ENCODE measurements around the gene MYDGF. TPM values are rescaled to one million over a fixed set of nuclear protein-coding genes. Genes with fewer than 3 reads are reported as not detected.

The MYDGF gene
- total and polyA plus RNA-seq, 2 of the 13 experiments (the other 11 are each of a cell fraction or from before 2014, with no cell fraction given) = 116 to 198 TPM

GRCh38 chr19:4636151-4636717 lies 33.9 kb downstream of the MYDGF start (continued):
- TF ChIP-seq, protein P1, sequence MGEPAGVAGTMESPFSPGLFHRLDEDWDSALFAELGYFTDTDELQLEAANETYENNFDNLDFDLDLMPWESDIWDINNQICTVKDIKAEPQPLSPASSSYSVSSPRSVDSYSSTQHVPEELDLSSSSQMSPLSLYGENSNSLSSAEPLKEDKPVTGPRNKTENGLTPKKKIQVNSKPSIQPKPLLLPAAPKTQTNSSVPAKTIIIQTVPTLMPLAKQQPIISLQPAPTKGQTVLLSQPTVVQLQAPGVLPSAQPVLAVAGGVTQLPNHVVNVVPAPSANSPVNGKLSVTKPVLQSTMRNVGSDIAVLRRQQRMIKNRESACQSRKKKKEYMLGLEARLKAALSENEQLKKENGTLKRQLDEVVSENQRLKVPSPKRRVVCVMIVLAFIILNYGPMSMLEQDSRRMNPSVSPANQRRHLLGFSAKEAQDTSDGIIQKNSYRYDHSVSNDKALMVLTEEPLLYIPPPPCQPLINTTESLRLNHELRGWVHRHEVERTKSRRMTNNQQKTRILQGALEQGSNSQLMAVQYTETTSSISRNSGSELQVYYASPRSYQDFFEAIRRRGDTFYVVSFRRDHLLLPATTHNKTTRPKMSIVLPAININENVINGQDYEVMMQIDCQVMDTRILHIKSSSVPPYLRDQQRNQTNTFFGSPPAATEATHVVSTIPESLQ (CRISPR knock-in tag; conservative IDR thresholded peaks at IDR 0.05) = no peak
- TF ChIP-seq ETV6 (CRISPR knock-in tag; conservative IDR thresholded peaks at IDR 0.05) = no peak
- TF ChIP-seq, protein P2, sequence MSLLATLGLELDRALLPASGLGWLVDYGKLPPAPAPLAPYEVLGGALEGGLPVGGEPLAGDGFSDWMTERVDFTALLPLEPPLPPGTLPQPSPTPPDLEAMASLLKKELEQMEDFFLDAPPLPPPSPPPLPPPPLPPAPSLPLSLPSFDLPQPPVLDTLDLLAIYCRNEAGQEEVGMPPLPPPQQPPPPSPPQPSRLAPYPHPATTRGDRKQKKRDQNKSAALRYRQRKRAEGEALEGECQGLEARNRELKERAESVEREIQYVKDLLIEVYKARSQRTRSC (CRISPR knock-in tag; IDR thresholded peaks at IDR 0.05; ENCODE audit: low read depth) = no peak
- TF ChIP-seq ATRX (CRISPR knock-in tag; IDR thresholded peaks at IDR 0.05; ENCODE audit: borderline replicate concordance) = no peak
- no peak for TF ChIP-seq ZNF580 (CRISPR knock-in tag; IDR thresholded peaks at IDR 0.05; ENCODE audit: borderline replicate concordance, low read depth)
- TF ChIP-seq ZSCAN9 (CRISPR knock-in tag; IDR thresholded peaks at IDR 0.05; ENCODE audit: borderline replicate concordance) = no peak
- no peak for TF ChIP-seq ATF1 (CRISPR knock-in tag; IDR thresholded peaks at IDR 0.05)
- peak; percentile 35; the same call in 1 of the 2 replicates for TF ChIP-seq MAX (IDR thresholded peaks at IDR 0.05)
- no peak for TF ChIP-seq FOSL1 (CRISPR knock-in tag; IDR thresholded peaks at IDR 0.05; ENCODE audit: borderline replicate concordance)
- TF ChIP-seq MIER2 (CRISPR knock-in tag; IDR thresholded peaks at IDR 0.05) = no peak
- no peak for TF ChIP-seq SMARCC2 (IDR thresholded peaks at IDR 0.05)
- no peak; the same call in 1 of the 2 replicates for TF ChIP-seq E2F1 (CRISPR knock-in tag; IDR thresholded peaks at IDR 0.05)
- no peak for TF ChIP-seq RBM22 (optimal IDR thresholded peaks at IDR 0.05; ENCODE audit: low read length)
- no peak for TF ChIP-seq HOMEZ (CRISPR knock-in tag; IDR thresholded peaks at IDR 0.05; ENCODE audit: low read depth)
- no peak for TF ChIP-seq FOXP1 (IDR thresholded peaks at IDR 0.05)
- no peak for TF ChIP-seq FOXP1 (CRISPR knock-in tag; IDR thresholded peaks at IDR 0.05)
- TF ChIP-seq ZNF30 (CRISPR knock-in tag; IDR thresholded peaks at IDR 0.05) = no peak
- TF ChIP-seq, protein P3, sequence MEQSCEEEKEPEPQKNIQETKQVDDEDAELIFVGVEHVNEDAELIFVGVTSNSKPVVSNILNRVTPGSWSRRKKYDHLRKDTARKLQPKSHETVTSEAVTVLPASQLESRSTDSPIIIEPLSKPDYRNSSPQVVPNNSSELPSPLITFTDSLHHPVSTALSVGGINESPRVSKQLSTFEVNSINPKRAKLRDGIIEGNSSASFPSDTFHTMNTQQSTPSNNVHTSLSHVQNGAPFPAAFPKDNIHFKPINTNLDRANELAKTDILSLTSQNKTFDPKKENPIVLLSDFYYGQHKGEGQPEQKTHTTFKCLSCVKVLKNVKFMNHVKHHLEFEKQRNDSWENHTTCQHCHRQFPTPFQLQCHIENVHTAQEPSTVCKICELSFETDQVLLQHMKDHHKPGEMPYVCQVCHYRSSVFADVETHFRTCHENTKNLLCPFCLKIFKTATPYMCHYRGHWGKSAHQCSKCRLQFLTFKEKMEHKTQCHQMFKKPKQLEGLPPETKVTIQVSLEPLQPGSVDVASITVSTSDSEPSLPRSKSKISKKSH (CRISPR knock-in tag; IDR thresholded peaks at IDR 0.05; ENCODE audit: borderline replicate concordance) = 0 out of 2 replicates have a peak, but pooled peaks have one; percentile 11
- no peak for TF ChIP-seq ZNF850 (CRISPR knock-in tag; conservative IDR thresholded peaks at IDR 0.05)
- no peak for TF ChIP-seq ZNF180 (CRISPR knock-in tag; IDR thresholded peaks at IDR 0.05; ENCODE audit: borderline replicate concordance, low read depth)
- TF ChIP-seq ZBTB42 (CRISPR knock-in tag; IDR thresholded peaks at IDR 0.05) = no peak
- no peak for TF ChIP-seq ZNF232 (CRISPR knock-in tag; IDR thresholded peaks at IDR 0.05; ENCODE audit: borderline replicate concordance)
- TF ChIP-seq ZNF720 (CRISPR knock-in tag; IDR thresholded peaks at IDR 0.05) = no peak
- no peak for TF ChIP-seq ZNF441 (CRISPR knock-in tag; IDR thresholded peaks at IDR 0.05; ENCODE audit: borderline replicate concordance)
- TF ChIP-seq ZMYM3 (CRISPR knock-in tag; IDR thresholded peaks at IDR 0.05) = no peak
- no peak for TF ChIP-seq ZNF746 (CRISPR knock-in tag; IDR thresholded peaks at IDR 0.05)

Data from HepG2 (cell line).